ENCODE measurements around the gene BANF1. TPM values are rescaled to one million over a fixed set of nuclear protein-coding genes. Genes with fewer than 3 reads are reported as not detected.

Gene BANF1
- polyA plus RNA-seq, 6 donors from 2014 or later, result 162 to 247 (median 189) TPM

Other genes with a start within 250 kb of the BANF1 start
- gene AP5B1, start 221.5 kb upstream of the BANF1 start, polyA plus RNA-seq (ENCODE audit: low read depth in 6 of 6), result 10 to 100 TPM in 2 of 6 donors, 1 to 10 TPM in 4; 3.4 to 17.2 (median 9.6) TPM
- gene OVOL1, start 215.4 kb upstream of the BANF1 start, polyA plus RNA-seq (ENCODE audit: low read depth in 6 of 6), result not detected
- gene SNX32, start 168.5 kb upstream of the BANF1 start, polyA plus RNA-seq (ENCODE audit: low read depth in 6 of 6), result 1 to 10 TPM in 5 of 6 donors, not detected in 1; 1.2 to 2.6 (median 1.7) TPM
- 1,000 to 10,000 TPM; 1,822 to 2,570 (median 2,214) TPM for gene CFL1, start 144.3 kb upstream of the BANF1 start, polyA plus RNA-seq (ENCODE audit: low read depth in 6 of 6)
- 10 to 100 TPM in 5 of 6 donors, 1 to 10 TPM in 1; 3.2 to 32.0 (median 22.8) TPM for gene MUS81, start 142.1 kb upstream of the BANF1 start, polyA plus RNA-seq (ENCODE audit: low read depth in 6 of 6)
- gene EFEMP2, start 129.7 kb upstream of the BANF1 start, polyA plus RNA-seq (ENCODE audit: low read depth in 6 of 6), result 1 to 10 TPM in 2 of 6 donors, under 1 TPM in 1, not detected in 3; 0.29 to 1.5 (median 1.1) TPM
- 1 to 10 TPM in 5 of 6 donors, under 1 TPM in 1; 0.68 to 7.2 (median 3.0) TPM for gene CTSW, start 122.7 kb upstream of the BANF1 start, polyA plus RNA-seq (ENCODE audit: low read depth in 6 of 6)
- 100 to 1,000 TPM in 4 of 6 donors, 10 to 100 TPM in 2; 91.2 to 191 (median 107) TPM for gene FIBP, start 114.0 kb upstream of the BANF1 start, polyA plus RNA-seq (ENCODE audit: low read depth in 6 of 6)
- 10 to 100 TPM; 22.4 to 62.8 (median 45.3) TPM for gene CCDC85B, start 111.8 kb upstream of the BANF1 start, polyA plus RNA-seq (ENCODE audit: low read depth in 6 of 6)
- under 1 TPM in 3 of 6 donors, not detected in 3; 0.25 to 0.34 (median 0.27) TPM for gene FOSL1, start 102.1 kb upstream of the BANF1 start, polyA plus RNA-seq (ENCODE audit: low read depth in 6 of 6)
- gene C11orf68, start 83.4 kb upstream of the BANF1 start, polyA plus RNA-seq (ENCODE audit: low read depth in 6 of 6), result 10 to 100 TPM; 48.5 to 79.3 (median 68.4) TPM
- 10 to 100 TPM; 57.3 to 89.8 (median 71.1) TPM for gene DRAP1, start 83.1 kb upstream of the BANF1 start, polyA plus RNA-seq (ENCODE audit: low read depth in 6 of 6)
- not detected for gene TSGA10IP, start 57.0 kb upstream of the BANF1 start, polyA plus RNA-seq (ENCODE audit: low read depth in 6 of 6)
- 10 to 100 TPM; 13.9 to 39.7 (median 18.3) TPM for gene SART1, start 40.8 kb upstream of the BANF1 start, polyA plus RNA-seq (ENCODE audit: low read depth in 6 of 6)
- gene EIF1AD, start 346 bp upstream of the BANF1 start, polyA plus RNA-seq (ENCODE audit: low read depth in 6 of 6), result 10 to 100 TPM in 5 of 6 donors, 1 to 10 TPM in 1; 4.9 to 34.2 (median 20.1) TPM
- not detected for gene CST6, start 9.5 kb downstream of the BANF1 start, polyA plus RNA-seq (ENCODE audit: low read depth in 6 of 6)
- gene CATSPER1, start 24.0 kb downstream of the BANF1 start, polyA plus RNA-seq (ENCODE audit: low read depth in 6 of 6), result under 1 TPM in 1 of 6 donors, not detected in 5; 0.11 TPM
- gene GAL3ST3, start 46.7 kb downstream of the BANF1 start, polyA plus RNA-seq (ENCODE audit: low read depth in 6 of 6), result not detected
- gene SF3B2, start 49.9 kb downstream of the BANF1 start, polyA plus RNA-seq (ENCODE audit: low read depth in 6 of 6), result 100 to 1,000 TPM in 1 of 6 donors, 10 to 100 TPM in 5; 68.8 to 106 (median 85.2) TPM
- 100 to 1,000 TPM in 1 of 6 donors, 10 to 100 TPM in 5; 44.3 to 133 (median 57.3) TPM for gene PACS1, start 67.8 kb downstream of the BANF1 start, polyA plus RNA-seq (ENCODE audit: low read depth in 6 of 6)

Measured in naive B cell (primary cell).